Measurements from ENCODE around the gene HOXA2.
A peak's percentile ranks its signal among the peaks of the same experiment; 100 is the strongest.

Gene HOXA2

DNA sequence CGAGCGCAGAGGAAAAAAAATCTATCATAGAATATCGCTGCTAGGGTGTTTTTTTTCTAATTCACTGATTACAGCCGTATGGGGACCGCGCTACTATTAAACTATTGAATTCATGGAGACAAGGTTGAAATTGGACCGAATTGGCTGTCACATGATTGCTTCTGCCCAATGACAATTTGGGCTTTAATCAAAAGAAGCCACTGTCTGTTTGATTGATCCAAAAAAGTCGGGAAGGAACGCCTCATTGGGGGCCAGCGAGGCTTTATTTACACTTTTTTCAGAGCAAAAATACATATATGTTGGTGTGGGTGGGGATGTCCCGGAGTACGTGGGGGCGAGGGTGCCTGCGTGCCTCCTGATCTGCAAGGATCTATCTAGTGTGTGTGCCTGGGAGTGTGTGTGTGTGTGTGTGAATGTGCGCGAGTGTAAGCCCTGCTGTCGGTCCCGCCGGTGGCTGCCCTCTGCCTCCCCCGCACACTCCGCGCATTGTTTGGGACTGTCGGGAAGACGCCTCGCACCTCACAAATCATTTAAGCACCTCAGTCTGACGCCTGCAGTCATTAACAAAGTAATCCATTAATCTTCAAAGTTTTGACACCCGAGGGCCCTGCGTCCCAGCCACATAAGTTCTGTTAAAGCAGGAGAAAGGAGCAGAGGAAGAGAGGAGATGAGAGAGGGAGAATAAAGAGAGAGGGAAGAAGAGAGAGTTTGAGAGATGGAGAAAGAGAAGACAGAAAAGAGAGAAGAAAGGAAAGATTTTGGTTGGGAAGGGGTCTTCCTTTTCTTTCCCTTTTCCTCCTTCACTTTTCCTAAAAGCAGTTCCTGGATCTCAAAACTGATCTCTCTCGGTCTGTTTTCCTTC is at the start of gene HOXA2:
TSS of gene HOXA2 (minus strand) at position 103 of the 862 bp plus-strand sequence. CDS start 183 bp downstream, outside the sequence.
- TF ChIP-seq CTCF (IDR thresholded peaks at IDR 0.05; ENCODE audit: low read depth, low read length, missing control alignments): no peak
- no peak within 1 kb of the TSS for H3K4me3 ChIP-seq (ENCODE audit: low read depth, low read length)
- DNase-seq (ENCODE audit: low read depth): no peak

DNA sequence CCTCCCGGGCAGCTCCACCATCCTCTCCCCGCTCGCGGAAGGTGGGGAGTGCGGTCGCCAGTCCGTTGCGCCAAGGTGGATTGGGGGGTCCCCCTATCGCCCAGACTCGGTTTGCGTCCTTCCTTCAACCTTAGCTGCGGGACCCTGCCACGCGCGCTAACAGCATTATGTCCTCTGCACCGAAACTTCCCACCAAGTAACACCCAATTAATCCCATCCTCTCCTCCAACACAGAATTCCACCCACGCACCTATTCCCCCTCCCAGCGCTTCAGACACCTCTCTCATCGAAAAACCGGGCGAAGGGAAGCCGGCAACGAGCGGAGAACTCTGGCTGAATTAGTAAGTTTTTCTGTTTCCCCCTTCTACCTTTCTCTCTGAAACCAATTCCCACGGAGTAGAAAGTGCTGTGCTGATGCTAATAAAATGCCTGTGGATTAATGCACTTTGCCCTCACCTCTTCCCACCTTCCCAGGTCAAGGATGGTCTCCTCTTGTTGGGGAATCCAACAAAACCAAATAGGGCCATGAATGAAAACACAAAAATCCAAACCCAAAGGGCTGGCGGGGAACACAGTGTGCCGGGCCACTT is 49.0 kb upstream of the HOXA2 start:
- TF ChIP-seq CTCF (IDR thresholded peaks at IDR 0.05; ENCODE audit: low read depth, low read length, missing control alignments): no peak
- DNase-seq (ENCODE audit: low read depth): no peak
- H3K4me3 ChIP-seq (ENCODE audit: low read depth, low read length): peak overlapping the region; percentile 1

DNA sequence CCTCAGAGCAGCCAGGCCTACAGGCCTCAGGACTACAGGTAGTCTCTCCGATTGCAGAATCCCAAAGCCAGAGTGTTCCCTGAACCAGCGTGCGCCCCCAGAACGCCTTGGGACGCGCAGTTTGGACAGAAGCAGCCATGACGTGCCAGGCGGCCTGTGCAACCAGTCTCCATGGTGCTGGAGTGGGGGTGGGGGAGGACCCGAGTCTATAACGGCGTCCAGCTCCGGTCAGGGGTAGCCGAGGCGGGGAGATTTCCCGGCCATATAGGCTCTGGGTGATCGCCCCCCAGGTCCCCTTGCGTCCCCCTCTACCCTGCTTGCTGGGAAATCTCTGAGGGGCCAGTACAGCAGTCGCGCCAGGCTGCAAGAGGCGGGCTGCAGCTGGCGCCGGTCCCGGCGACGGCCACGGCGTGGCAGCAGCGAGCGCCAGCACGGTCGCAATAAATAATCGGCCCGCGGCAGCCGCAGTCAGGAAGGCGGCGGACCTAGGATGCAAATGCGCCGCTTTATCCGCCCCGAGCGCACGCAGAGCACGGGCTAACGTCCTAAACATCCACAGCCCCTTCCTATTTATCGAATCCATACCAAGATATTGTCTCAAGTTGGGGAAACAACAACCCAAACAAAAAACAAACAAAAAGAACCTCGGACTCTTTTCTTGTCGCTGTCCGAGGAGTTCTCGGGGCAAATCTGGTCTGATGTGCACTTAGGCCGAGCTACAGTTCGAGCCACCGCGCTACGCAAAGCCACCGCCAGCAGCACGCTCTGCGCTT is 48.3 kb upstream of the HOXA2 start:
- peak; percentile 84 for TF ChIP-seq CTCF (IDR thresholded peaks at IDR 0.05; ENCODE audit: low read depth, low read length, missing control alignments)
- DNase-seq (ENCODE audit: low read depth): no peak
- H3K4me3 ChIP-seq (ENCODE audit: low read depth, low read length): peak overlapping the region; percentile 1

DNA sequence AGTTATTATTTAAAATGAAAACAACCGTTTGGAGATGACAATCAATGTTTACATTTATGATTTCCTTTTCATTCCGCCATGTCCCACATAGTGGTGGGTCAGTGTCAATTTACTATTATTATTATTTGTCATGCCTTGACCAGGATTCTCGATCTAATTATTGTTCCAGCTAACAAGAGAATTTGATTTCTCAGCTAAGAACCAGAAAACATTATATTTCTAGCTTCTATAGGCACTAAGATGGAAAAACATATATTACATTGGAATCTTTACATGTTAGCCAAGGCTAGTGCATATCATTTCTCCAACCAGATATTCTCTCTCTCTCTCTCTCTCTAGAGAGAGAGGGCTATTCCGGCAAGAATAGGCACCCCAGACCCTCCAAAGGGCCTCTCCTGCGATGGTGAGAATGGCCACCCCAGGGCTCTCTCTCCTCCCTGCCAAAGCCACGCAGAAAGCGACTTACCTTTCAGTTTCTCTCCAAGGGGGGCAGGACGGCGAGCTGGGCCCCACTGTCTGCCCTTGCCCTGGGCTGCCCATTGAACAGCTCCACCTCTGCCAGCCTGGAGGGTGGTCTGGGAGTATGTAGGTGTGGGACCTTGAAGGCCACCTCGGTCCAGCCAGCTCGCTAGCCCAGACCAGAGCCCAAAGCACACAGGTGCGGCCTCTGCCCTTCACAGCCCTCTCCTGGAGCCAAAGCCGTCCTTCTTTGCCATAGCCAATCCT is 47.5 kb upstream of the HOXA2 start:
- no peak overlapping the region for H3K4me3 ChIP-seq (ENCODE audit: low read depth, low read length)
- DNase-seq (ENCODE audit: low read depth): no peak
- no peak for TF ChIP-seq CTCF (IDR thresholded peaks at IDR 0.05; ENCODE audit: low read depth, low read length, missing control alignments)

- no peak for DNase-seq (ENCODE audit: low read depth)
- no peak overlapping the region for H3K4me3 ChIP-seq (ENCODE audit: low read depth, low read length)
- no peak for TF ChIP-seq CTCF (IDR thresholded peaks at IDR 0.05; ENCODE audit: low read depth, low read length, missing control alignments)
Observed at GRCh38 chr7:27148756-27149641, 46.5 kb upstream of the HOXA2 start.

All from GM12864 (cell line).